ENCODE measurements around the gene SHQ1. TPM values are rescaled to one million over a fixed set of nuclear protein-coding genes. Genes with fewer than 3 reads are reported as not detected.

The SHQ1 gene
- total RNA-seq, 1 experiment from 2014 or later, result 22.3 TPM

- intact Hi-C loops (cut with micrococcal nuclease; ENCODE audit: unreplicated experiment), result no loop called here
- no peak for TF ChIP-seq CTCF (IDR thresholded peaks at IDR 0.05; ENCODE audit: unreplicated experiment)
- no peaks in the 10 kb centered on the region for H3K9me3 Mint-ChIP-seq (ENCODE audit: low read depth, unreplicated experiment)
- no peak overlapping the region for H3K27ac Mint-ChIP-seq (ENCODE audit: unreplicated experiment)
- no TSS peak for BruUV-seq (replicated peaks)
- no peaks in the 10 kb centered on the region for H3K36me3 Mint-ChIP-seq (ENCODE audit: insufficient read depth, unreplicated experiment)
- no peaks in the 10 kb centered on the region for H3K4me1 Mint-ChIP-seq (ENCODE audit: low read depth, unreplicated experiment)
- H3K27me3 Mint-ChIP-seq (ENCODE audit: unreplicated experiment), result no peaks in the 10 kb centered on the region
- H3K4me3 Mint-ChIP-seq (ENCODE audit: low read depth, unreplicated experiment), result no peak overlapping the region
- CTCF ChIA-PET, result no interaction called here
- no peak for DNase-seq
Observed at GRCh38 chr3:72769758-72770540, 78.3 kb downstream of the SHQ1 start.

DNA sequence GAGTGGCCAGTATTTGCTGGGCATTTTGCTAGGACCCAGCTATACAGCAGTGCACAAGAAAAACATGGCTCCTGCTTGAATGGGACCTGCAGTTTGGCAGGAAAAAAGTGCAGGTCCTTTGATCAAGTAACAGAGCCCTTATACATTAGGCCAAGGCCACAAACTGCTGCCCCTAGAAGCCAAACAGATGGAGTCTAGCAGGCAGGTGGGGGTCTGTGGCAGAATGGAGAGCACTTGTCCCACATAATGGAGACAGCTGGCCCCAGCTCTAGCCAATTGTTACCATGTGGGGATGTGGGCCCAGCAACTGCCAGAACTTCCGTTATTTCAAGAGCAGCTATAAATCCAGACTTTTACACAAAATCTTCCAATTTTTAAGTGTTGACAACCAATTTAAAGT lies 79.3 kb downstream of the SHQ1 start:
- H3K4me1 Mint-ChIP-seq (ENCODE audit: low read depth, unreplicated experiment), result no peaks in the 10 kb centered on the region
- DNase-seq, result no peak
- no peaks in the 10 kb centered on the region for H3K9me3 Mint-ChIP-seq (ENCODE audit: low read depth, unreplicated experiment)
- intact Hi-C loops (cut with micrococcal nuclease; ENCODE audit: unreplicated experiment), result no loop called here
- H3K4me3 Mint-ChIP-seq (ENCODE audit: low read depth, unreplicated experiment), result no peak overlapping the region
- no peaks in the 10 kb centered on the region for H3K27me3 Mint-ChIP-seq (ENCODE audit: unreplicated experiment)
- no TSS peak for BruUV-seq (replicated peaks)
- CTCF ChIA-PET, result no interaction called here
- TF ChIP-seq CTCF (IDR thresholded peaks at IDR 0.05; ENCODE audit: unreplicated experiment), result no peak
- H3K27ac Mint-ChIP-seq (ENCODE audit: unreplicated experiment), result no peak overlapping the region
- H3K36me3 Mint-ChIP-seq (ENCODE audit: insufficient read depth, unreplicated experiment), result no peaks in the 10 kb centered on the region

GRCh38 chr3:72768481-72768880 lies 79.8 kb downstream of the SHQ1 start:
- intact Hi-C loops (cut with micrococcal nuclease; ENCODE audit: unreplicated experiment), result no loop called here
- no TSS peak for BruUV-seq (replicated peaks)
- H3K27ac Mint-ChIP-seq (ENCODE audit: unreplicated experiment), result no peak overlapping the region
- no peaks in the 10 kb centered on the region for H3K27me3 Mint-ChIP-seq (ENCODE audit: unreplicated experiment)
- CTCF ChIA-PET, result no interaction called here
- no peaks in the 10 kb centered on the region for H3K36me3 Mint-ChIP-seq (ENCODE audit: insufficient read depth, unreplicated experiment)
- H3K4me1 Mint-ChIP-seq (ENCODE audit: low read depth, unreplicated experiment), result no peaks in the 10 kb centered on the region
- H3K4me3 Mint-ChIP-seq (ENCODE audit: low read depth, unreplicated experiment), result no peak overlapping the region
- no peaks in the 10 kb centered on the region for H3K9me3 Mint-ChIP-seq (ENCODE audit: low read depth, unreplicated experiment)
- no peak for TF ChIP-seq CTCF (IDR thresholded peaks at IDR 0.05; ENCODE audit: unreplicated experiment)
- no peak for DNase-seq

- no peak for TF ChIP-seq CTCF (IDR thresholded peaks at IDR 0.05; ENCODE audit: unreplicated experiment)
- intact Hi-C loops (cut with micrococcal nuclease; ENCODE audit: unreplicated experiment), result no loop called here
- Mint-ChIP-seq H3K4me3 (ENCODE audit: low read depth, unreplicated experiment) (no peak overlapping the region), H3K4me1 (ENCODE audit: low read depth, unreplicated experiment) (no peaks in the 10 kb centered on the region), H3K36me3 (ENCODE audit: insufficient read depth, unreplicated experiment) (no peaks in the 10 kb centered on the region), H3K9me3 (ENCODE audit: low read depth, unreplicated experiment) (no peaks in the 10 kb centered on the region), H3K27me3 (ENCODE audit: unreplicated experiment) (no peaks in the 10 kb centered on the region), H3K27ac (ENCODE audit: unreplicated experiment) (no peak overlapping the region)
- DNase-seq, result no peak
- BruUV-seq (replicated peaks), result no TSS peak
- CTCF ChIA-PET, result no interaction called here
Observed at GRCh38 chr3:72768006-72768441, 80.2 kb downstream of the SHQ1 start.

Data from Calu3 (cell line).